Stimulated activated CD4-positive, alpha-beta T cell treated with anti-CD3 and anti-CD28 coated beads, Interleukin-12 subunit alpha, Interleukin-12 subunit beta, amount 100 ng/mL, for 4 hours (primary cell): Measurements from ENCODE around the gene ADAMTS2.
A peak's percentile ranks its signal among the peaks of the same experiment; 100 is the strongest.

Experiments used
- DNase-seq: peaks from one replicate; pipeline ENCODE4 v3.0.0-alpha.2; 2020

Gene ADAMTS2

GRCh38 chr5:179151286-179152118 lies 193.8 kb downstream of the ADAMTS2 start:
- no peak for DNase-seq

- DNase-seq: no peak
Observed at GRCh38 chr5:179150011-179150410, 195.2 kb downstream of the ADAMTS2 start.

DNA sequence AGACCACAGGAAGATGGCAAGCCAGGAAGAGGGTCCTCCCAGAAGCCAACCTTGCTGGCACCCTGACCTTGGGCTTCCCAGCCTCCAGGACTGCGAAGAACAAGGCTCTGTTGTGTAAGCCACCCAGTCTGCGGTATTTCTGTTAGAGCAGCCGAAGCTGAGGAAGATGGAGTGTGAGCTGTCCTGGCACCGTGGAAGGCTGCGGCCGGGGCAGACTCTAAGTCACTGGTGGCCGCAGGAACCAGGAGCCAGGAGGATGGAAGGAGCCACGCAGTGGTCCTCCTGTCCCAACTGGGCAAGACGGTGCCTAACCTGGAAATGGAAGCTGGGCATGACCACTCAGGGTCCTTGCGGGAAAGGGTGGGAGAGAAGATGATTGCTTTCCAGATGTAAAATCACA lies 196.0 kb downstream of the ADAMTS2 start:
- no peak for DNase-seq

- no peak for DNase-seq
Observed at GRCh38 chr5:179148703-179149170, 196.5 kb downstream of the ADAMTS2 start.

GRCh38 chr5:179147991-179148702 lies 197.1 kb downstream of the ADAMTS2 start:
- DNase-seq: no peak

- peak; percentile 53 for DNase-seq
Observed at GRCh38 chr5:179146277-179146676, 199.0 kb downstream of the ADAMTS2 start.

GRCh38 chr5:179143446-179143845 lies 201.8 kb downstream of the ADAMTS2 start:
- DNase-seq: no peak

DNA sequence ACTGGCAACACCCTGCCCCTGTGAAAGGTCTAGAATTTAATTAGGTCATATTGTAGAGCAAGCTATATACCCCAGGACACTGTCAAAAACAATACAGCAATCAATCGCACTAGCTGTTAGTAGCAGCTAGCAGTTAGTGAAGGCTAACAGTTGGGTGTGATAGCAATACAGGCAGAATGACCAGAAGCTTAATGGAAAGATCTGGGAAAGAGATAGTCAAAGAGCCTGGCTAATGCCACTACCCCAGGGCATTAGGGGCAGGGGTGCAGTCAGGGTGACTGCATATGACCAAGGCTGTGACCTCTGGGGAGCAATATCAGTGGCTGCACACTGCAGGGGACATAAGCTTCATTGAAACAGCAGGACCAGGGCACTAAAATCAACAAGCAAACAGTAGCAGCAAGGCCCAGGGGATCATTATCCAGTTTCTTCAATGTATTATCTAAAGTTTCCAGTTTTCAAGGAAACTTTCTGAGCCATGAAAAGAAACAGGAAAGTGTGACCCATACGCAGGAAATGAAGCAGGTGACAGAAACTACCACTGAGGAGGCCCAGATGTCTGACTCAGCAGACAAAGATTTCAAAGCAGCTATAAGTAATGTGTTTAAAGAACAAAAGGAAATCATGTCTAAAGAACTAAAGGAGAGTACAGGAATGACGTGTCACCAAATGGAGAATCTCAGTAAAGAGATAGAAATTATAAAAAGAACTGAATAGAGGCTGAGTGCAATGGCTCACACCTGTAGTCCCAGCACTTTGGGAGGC lies 202.6 kb downstream of the ADAMTS2 start:
- no peak for DNase-seq

GRCh38 chr5:179141867-179142266 lies 203.4 kb downstream of the ADAMTS2 start:
- DNase-seq: no peak

DNA sequence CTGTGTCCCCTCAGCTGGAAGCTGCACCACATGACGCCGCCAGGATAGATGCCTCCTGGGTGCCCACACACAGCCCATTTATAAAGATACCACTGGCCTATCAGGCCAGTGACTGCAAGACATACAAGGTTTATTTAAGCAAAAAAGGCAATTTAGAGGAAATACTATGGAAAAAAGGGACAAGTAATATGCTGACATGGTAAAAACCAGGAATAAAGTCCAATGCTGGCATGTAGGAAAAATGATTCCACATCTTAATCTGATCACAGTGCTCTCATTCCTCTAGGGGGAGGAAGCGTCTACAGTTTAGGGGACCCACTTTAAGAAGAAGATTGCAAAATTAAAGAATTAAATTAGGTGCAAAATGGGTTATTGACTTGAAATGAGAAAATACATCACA lies 205.0 kb downstream of the ADAMTS2 start:
- DNase-seq: no peak

GRCh38 chr5:179139936-179140235 lies 205.4 kb downstream of the ADAMTS2 start:
- no peak for DNase-seq

- no peak for DNase-seq
Observed at GRCh38 chr5:179139111-179139935, 205.9 kb downstream of the ADAMTS2 start.

DNA sequence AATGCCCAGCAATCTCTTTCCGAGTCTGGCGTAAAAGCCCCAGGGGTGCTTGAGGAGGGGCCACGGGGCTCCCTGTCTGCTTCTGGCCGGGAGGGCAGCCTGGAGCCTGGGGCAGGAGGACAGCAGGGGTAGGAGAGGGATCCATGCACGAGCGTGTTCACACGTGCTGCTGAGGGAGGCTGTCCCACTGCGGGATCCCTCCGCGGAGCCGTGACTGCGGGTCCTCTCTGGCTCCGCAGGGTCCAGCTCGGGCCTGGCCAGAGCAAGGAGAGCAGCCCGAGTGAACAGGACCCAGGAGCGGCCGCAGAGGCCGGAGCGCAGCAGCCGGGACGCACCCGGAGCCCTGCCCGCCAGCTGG lies 206.7 kb downstream of the ADAMTS2 start:
- no peak for DNase-seq

GRCh38 chr5:179137643-179138567 lies 207.4 kb downstream of the ADAMTS2 start:
- no peak for DNase-seq

DNA sequence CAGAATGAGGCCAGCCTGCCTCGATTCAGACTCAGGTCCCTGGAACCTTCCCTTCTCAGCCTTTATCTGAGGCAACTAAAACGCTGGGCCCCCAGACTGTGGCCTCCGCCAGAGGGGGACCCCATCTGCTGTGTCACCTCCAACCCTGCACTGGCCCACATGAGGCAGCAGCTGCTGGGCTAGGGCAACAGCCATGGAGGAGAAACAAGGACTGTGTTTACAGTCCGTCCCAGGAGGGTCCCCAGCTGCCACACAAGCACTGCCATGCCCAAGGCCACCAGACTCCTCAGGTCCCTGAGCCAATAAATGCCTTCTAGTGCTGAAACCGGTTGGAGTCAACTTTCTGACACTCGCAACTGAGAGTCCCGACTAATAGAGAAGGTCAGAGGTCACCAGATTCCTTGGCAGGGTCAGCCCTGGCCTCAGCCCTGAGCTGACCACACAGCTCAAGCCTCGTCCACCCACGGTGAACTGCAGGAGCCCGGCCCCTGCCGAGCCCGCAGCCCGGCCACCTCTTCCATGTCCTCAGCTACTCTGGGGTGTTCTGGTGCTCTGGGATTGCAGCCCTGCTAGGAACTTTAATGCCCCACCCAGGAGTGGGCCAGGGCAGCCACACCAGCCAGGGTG lies 208.1 kb downstream of the ADAMTS2 start:
- no peak for DNase-seq

DNA sequence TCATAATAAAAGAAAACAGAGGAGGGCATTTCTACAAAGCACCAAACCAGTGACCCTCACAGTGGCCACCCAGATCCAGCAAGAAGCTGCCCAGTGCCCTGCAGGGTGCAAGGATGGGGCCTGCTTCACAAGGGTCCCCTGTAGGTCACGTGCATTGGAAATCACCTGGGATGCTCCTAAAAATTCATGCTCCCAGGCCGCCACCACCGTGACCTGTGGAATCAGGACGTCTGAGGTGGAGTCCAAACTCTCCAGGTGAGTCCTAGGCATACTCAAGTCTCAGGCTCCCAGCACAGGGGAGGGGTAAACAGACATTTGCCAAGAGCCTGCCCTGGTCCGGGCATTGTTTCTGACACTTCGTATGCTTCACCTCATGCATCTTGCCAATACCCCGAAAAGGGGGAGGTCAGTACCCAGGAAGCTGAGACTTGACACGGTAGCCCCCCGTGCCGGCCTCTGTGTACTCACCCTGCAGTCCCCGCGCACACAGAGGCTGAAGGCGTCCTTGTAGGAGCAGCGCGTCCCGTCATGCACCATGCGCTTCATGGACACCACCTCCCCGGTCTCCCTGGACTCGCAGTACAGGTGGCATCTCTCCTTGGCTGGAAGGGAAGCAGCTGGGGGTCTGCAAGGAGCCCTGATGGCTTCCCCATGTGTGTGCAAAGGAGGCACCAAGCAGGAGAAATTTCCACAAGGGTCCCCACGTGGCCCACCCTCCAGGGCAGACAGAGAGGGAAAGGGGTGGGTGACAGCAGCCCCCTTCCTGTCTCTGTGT lies 209.6 kb downstream of the ADAMTS2 start:
- DNase-seq: no peak

DNA sequence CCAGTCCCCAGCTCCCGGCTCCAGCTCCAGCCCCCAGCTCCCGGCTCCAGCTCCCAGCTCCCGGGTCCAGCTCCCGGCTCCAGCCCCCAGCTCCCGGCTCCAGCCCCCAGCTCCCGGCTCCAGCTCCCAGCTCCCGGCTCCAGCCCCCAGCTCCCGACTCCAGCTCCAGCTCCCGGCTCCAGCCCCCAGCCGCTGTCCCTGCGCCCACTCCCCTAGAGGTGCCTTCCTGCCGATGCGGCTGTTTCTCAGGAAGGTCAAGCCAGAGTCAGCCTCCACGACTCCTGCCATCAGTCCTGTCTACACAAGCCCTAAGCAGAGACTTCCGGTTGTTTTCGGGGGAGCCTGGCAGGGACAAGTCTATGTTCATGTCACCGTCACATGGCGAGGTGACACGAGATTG lies 210.3 kb downstream of the ADAMTS2 start:
- DNase-seq: no peak

GRCh38 chr5:179134511-179134910 lies 210.8 kb downstream of the ADAMTS2 start:
- no peak for DNase-seq

GRCh38 chr5:179132586-179133355 lies 212.5 kb downstream of the ADAMTS2 start:
- DNase-seq: no peak
